Stimulated activated naive CD4-positive, alpha-beta T cell treated with Interleukin-2 at 50 U/mL for 16 hours (primary cell): ENCODE measurements around the gene KBTBD12.
"Not testable (repeated sequence)": the region's sequence is repeated elsewhere in the genome, so short reads cannot be mapped to it uniquely, and the experiment has no call there.

Experiments used
- DNase-seq: peaks from one replicate; lab custom pipeline; 2025; lab: John Stamatoyannopoulos, UW

Gene KBTBD12

GRCh38 chr3:127903611-127904375 lies 11.2 kb upstream of the KBTBD12 start:
- no peak for DNase-seq

- DNase-seq: no peak
Measured at GRCh38 chr3:127905556-127905955, 9.5 kb upstream of the KBTBD12 start.

GRCh38 chr3:127906653-127907052 lies 8.4 kb upstream of the KBTBD12 start:
- not testable (repeated sequence) for DNase-seq

GRCh38 chr3:127908202-127908601 lies 6.8 kb upstream of the KBTBD12 start:
- no peak for DNase-seq

- DNase-seq: no peak
Measured at GRCh38 chr3:127908951-127909350, 6.1 kb upstream of the KBTBD12 start.

- DNase-seq: no peak
Measured at GRCh38 chr3:127909646-127910045, 5.4 kb upstream of the KBTBD12 start.

- DNase-seq: no peak
Measured at GRCh38 chr3:127911421-127911931, 3.6 kb upstream of the KBTBD12 start.

GRCh38 chr3:127913841-127914240 lies 1.2 kb upstream of the KBTBD12 start:
- DNase-seq: not testable (repeated sequence)

GRCh38 chr3:127914584-127914983 lies 448 bp upstream of the KBTBD12 start:
- DNase-seq: no peak

GRCh38 chr3:127915937-127916493 lies 983 bp downstream of the KBTBD12 start:
- no peak for DNase-seq

- no peak for DNase-seq
Measured at GRCh38 chr3:127920738-127921137, 5.7 kb downstream of the KBTBD12 start.

- no peak for DNase-seq
Measured at GRCh38 chr3:127923611-127924010, 8.6 kb downstream of the KBTBD12 start.

GRCh38 chr3:127925384-127925783 lies 10.4 kb downstream of the KBTBD12 start:
- DNase-seq: no peak

- no peak for DNase-seq
Measured at GRCh38 chr3:127927829-127928604, 13.0 kb downstream of the KBTBD12 start.

GRCh38 chr3:127929818-127930413 lies 14.9 kb downstream of the KBTBD12 start:
- DNase-seq: no peak

- DNase-seq: no peak
Measured at GRCh38 chr3:127933396-127933795, 18.4 kb downstream of the KBTBD12 start.

GRCh38 chr3:127938800-127939199 lies 23.8 kb downstream of the KBTBD12 start:
- DNase-seq: no peak

- DNase-seq: no peak
Measured at GRCh38 chr3:127940116-127940515, 25.1 kb downstream of the KBTBD12 start.

- no peak for DNase-seq
Measured at GRCh38 chr3:127942613-127943012, 27.6 kb downstream of the KBTBD12 start.

GRCh38 chr3:127948211-127948610 lies 33.2 kb downstream of the KBTBD12 start:
- DNase-seq: no peak

- no peak for DNase-seq
Measured at GRCh38 chr3:127949446-127950055, 34.5 kb downstream of the KBTBD12 start.

- no peak for DNase-seq
Measured at GRCh38 chr3:127951276-127951675, 36.2 kb downstream of the KBTBD12 start.
